ENCODE measurements around the gene RABL2A.
"Not testable (repeated sequence)": the region's sequence is repeated elsewhere in the genome, so short reads cannot be mapped to it uniquely, and the experiment has no call there.

Gene RABL2A

GRCh38 chr2:113621002-113621401, 6.1 kb upstream of the RABL2A start:
- DNase-seq = not testable (repeated sequence)

- DNase-seq = not testable (repeated sequence)
Measured at GRCh38 chr2:113625906-113626305, 1.2 kb upstream of the RABL2A start.

- DNase-seq = not testable (repeated sequence)
Measured at GRCh38 chr2:113632849-113633345, 5.8 kb downstream of the RABL2A start.

- DNase-seq = not testable (repeated sequence)
Measured at GRCh38 chr2:113635358-113635757, 8.3 kb downstream of the RABL2A start.

GRCh38 chr2:113636226-113636625, 9.2 kb downstream of the RABL2A start:
- not testable (repeated sequence) for DNase-seq

- DNase-seq = not testable (repeated sequence)
Measured at GRCh38 chr2:113638084-113638483, 11.0 kb downstream of the RABL2A start.

GRCh38 chr2:113646217-113646616, 19.2 kb downstream of the RABL2A start:
- DNase-seq = not testable (repeated sequence)

- DNase-seq = not testable (repeated sequence)
Measured at GRCh38 chr2:113650834-113651815, 24.1 kb downstream of the RABL2A start.

GRCh38 chr2:113652599-113652998, 25.5 kb downstream of the RABL2A start:
- DNase-seq = not testable (repeated sequence)

- peak; percentile 13 for DNase-seq
Measured at GRCh38 chr2:113656031-113656624, 29.1 kb downstream of the RABL2A start.

GRCh38 chr2:113657735-113658134, 30.7 kb downstream of the RABL2A start:
- DNase-seq = not testable (repeated sequence)

GRCh38 chr2:113663285-113664060, 36.4 kb downstream of the RABL2A start:
- not testable (repeated sequence) for DNase-seq

- DNase-seq = not testable (repeated sequence)
Measured at GRCh38 chr2:113664761-113665533, 37.9 kb downstream of the RABL2A start.

- DNase-seq = not testable (repeated sequence)
Measured at GRCh38 chr2:113669013-113669412, 41.9 kb downstream of the RABL2A start.

GRCh38 chr2:113672326-113672932, 45.4 kb downstream of the RABL2A start:
- DNase-seq = no peak

- no peak for DNase-seq
Measured at GRCh38 chr2:113675875-113676274, 48.8 kb downstream of the RABL2A start.

GRCh38 chr2:113676623-113677266, 49.7 kb downstream of the RABL2A start:
- DNase-seq = no peak

GRCh38 chr2:113677330-113677729, 50.3 kb downstream of the RABL2A start:
- no peak for DNase-seq

GRCh38 chr2:113679457-113679856, 52.4 kb downstream of the RABL2A start:
- DNase-seq = peak; percentile 23

- no peak for DNase-seq
Measured at GRCh38 chr2:113685471-113685870, 58.4 kb downstream of the RABL2A start.

GRCh38 chr2:113686537-113686936, 59.5 kb downstream of the RABL2A start:
- no peak for DNase-seq
